Astrocyte (in vitro differentiated cells and primary cell): ENCODE measurements around the gene PSENEN. TPM values are rescaled to one million over a fixed set of nuclear protein-coding genes. Genes with fewer than 3 reads are reported as not detected.
A peak's percentile ranks its signal among the peaks of the same experiment; 100 is the strongest.

Experiments used
- DNase-seq: peaks from one replicate; pipeline ENCODE4 v3.0.0-alpha.2; 2010; ENCODE audit warnings: low read depth
- FAIRE-seq: peaks from 2 replicates; lab custom pipeline; 2011; peaks lifted over from hg19 to GRCh38; lab: Jason Lieb, UNC
- H2AFZ ChIP-seq: 2 replicates; pipeline ENCODE4 v1.6.0; 2012; ENCODE audit warnings: low read depth, low read length, inconsistent platforms
- H3K27ac ChIP-seq: 2 replicates; pipeline ENCODE4 v1.5.1; 2011; ENCODE audit warnings: low read depth, low read length, inconsistent platforms
- H3K27me3 ChIP-seq: 2 replicates; pipeline ENCODE4 v1.6.0; 2011; ENCODE audit warnings: low read length, inconsistent platforms; ENCODE audit not compliant: insufficient read depth
- H3K36me3 ChIP-seq: 2 replicates; pipeline ENCODE4 v1.5.1; 2011; ENCODE audit warnings: low read length, inconsistent platforms; ENCODE audit not compliant: insufficient read depth
- H3K4me1 ChIP-seq: 2 replicates; pipeline ENCODE4 v1.5.1; 2011; ENCODE audit warnings: low read length, inconsistent platforms; ENCODE audit not compliant: insufficient read depth
- H3K4me2 ChIP-seq: 2 replicates; pipeline ENCODE4 v1.6.0; 2012; ENCODE audit warnings: low read length, inconsistent platforms
- H3K4me3 ChIP-seq: 2 replicates; pipeline ENCODE4 v1.5.1; 2011; ENCODE audit warnings: low read depth, mild to moderate bottlenecking, low read length, inconsistent platforms; ENCODE audit not compliant: insufficient read depth
- H3K79me2 ChIP-seq: 2 replicates; pipeline ENCODE4 v1.6.0; 2012; ENCODE audit warnings: mild to moderate bottlenecking, low read length, inconsistent platforms; ENCODE audit not compliant: insufficient read depth
- H3K9ac ChIP-seq: 2 replicates; pipeline ENCODE4 v1.6.0; 2012; ENCODE audit warnings: mild to moderate bottlenecking, low read length, inconsistent platforms
- H3K9me3 ChIP-seq: 2 replicates; pipeline ENCODE4 v1.5.1; 2012; ENCODE audit warnings: low read depth, mild to moderate bottlenecking, low read length, inconsistent platforms; ENCODE audit not compliant: insufficient read depth
- H4K20me1 ChIP-seq: 2 replicates; pipeline ENCODE4 v1.6.0; 2012; ENCODE audit warnings: low read length, inconsistent platforms; ENCODE audit not compliant: insufficient read depth
- H3K27ac Mint-ChIP-seq: one replicate; pipeline ENCODE4 v1.8.0; 2021; ENCODE audit warnings: mild to moderate bottlenecking, mixed read lengths; ENCODE audit not compliant: unreplicated experiment
- H3K27me3 Mint-ChIP-seq: one replicate; pipeline ENCODE4 v1.8.0; 2021; ENCODE audit warnings: low read depth, mixed read lengths; ENCODE audit not compliant: unreplicated experiment
- H3K36me3 Mint-ChIP-seq: one replicate; pipeline ENCODE4 v1.8.0; 2021; ENCODE audit warnings: low read depth, mixed read lengths; ENCODE audit not compliant: unreplicated experiment
- H3K4me1 Mint-ChIP-seq: one replicate; pipeline ENCODE4 v1.8.0; 2021; ENCODE audit warnings: low read depth, mixed read lengths; ENCODE audit not compliant: unreplicated experiment
- H3K4me3 Mint-ChIP-seq: one replicate; pipeline ENCODE4 v1.8.0; 2021; ENCODE audit warnings: mild to moderate bottlenecking, moderate library complexity, mixed read lengths; ENCODE audit not compliant: unreplicated experiment
- H3K9me3 Mint-ChIP-seq: one replicate; pipeline ENCODE4 v1.8.0; 2021; ENCODE audit warnings: mild to moderate bottlenecking, mixed read lengths; ENCODE audit not compliant: unreplicated experiment
- EZH2 ChIP-seq: IDR thresholded peaks from 2 replicates; pipeline ENCODE4 v1.6.1; 2012; ENCODE audit warnings: mild to moderate bottlenecking, low read length, inconsistent platforms; ENCODE audit not compliant: insufficient read depth
- total RNA-seq: library from RNA; stranded (reverse); gene quantifications from 2 replicates; pipeline ENCODE4 v1.2.1, GENCODE V29; 2021
- TF ChIP-seq, protein P1 (sequence below): IDR thresholded peaks from 2 replicates; pipeline ENCODE4 v1.5.1; 2011; ENCODE audit warnings: low read depth, mild to moderate bottlenecking, inconsistent platforms, low read length, moderate library complexity; ENCODE audit not compliant: insufficient read depth

Gene PSENEN
- total RNA-seq, 1 donor from 2014 or later = 100 TPM

GRCh38 chr19:35721374-35721773 lies 24.1 kb upstream of the PSENEN start:
- no peaks in the 10 kb centered on the region for H3K9me3 ChIP-seq
- TF ChIP-seq EZH2 = no peak
- TF ChIP-seq, protein P1, sequence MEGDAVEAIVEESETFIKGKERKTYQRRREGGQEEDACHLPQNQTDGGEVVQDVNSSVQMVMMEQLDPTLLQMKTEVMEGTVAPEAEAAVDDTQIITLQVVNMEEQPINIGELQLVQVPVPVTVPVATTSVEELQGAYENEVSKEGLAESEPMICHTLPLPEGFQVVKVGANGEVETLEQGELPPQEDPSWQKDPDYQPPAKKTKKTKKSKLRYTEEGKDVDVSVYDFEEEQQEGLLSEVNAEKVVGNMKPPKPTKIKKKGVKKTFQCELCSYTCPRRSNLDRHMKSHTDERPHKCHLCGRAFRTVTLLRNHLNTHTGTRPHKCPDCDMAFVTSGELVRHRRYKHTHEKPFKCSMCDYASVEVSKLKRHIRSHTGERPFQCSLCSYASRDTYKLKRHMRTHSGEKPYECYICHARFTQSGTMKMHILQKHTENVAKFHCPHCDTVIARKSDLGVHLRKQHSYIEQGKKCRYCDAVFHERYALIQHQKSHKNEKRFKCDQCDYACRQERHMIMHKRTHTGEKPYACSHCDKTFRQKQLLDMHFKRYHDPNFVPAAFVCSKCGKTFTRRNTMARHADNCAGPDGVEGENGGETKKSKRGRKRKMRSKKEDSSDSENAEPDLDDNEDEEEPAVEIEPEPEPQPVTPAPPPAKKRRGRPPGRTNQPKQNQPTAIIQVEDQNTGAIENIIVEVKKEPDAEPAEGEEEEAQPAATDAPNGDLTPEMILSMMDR = no peak
- no peak overlapping the region for H3K9ac ChIP-seq
- peaks cover 17% of the 10 kb centered on the region for H3K36me3 ChIP-seq
- Mint-ChIP-seq H3K4me1 (peaks cover 4% of the 10 kb centered on the region), H3K36me3 (peaks cover 6% of the 10 kb centered on the region), H3K27ac (no peak overlapping the region), H3K27me3 (no peaks in the 10 kb centered on the region), H3K9me3 (no peaks in the 10 kb centered on the region), H3K4me3 (no peak overlapping the region)
- H4K20me1 ChIP-seq = peaks cover 65% of the 10 kb centered on the region
- no peak overlapping the region for H3K27ac ChIP-seq
- H3K27me3 ChIP-seq = no peaks in the 10 kb centered on the region
- H3K4me2 ChIP-seq = no peak overlapping the region
- FAIRE-seq (no peak), DNase-seq (no peak)
- peaks cover 11% of the 10 kb centered on the region for H3K4me1 ChIP-seq
- peaks cover 41% of the 10 kb centered on the region for H3K79me2 ChIP-seq
- H3K4me3 ChIP-seq = no peak overlapping the region
- H2AFZ ChIP-seq = no peak overlapping the region

GRCh38 chr19:35722461-35722860 lies 23.0 kb upstream of the PSENEN start:
- Histone ChIP-seq H3K4me2 (no peak overlapping the region), H3K36me3 (peaks cover 22% of the 10 kb centered on the region), H3K27ac (no peak overlapping the region), H3K79me2 (peaks cover 41% of the 10 kb centered on the region), H3K4me3 (no peak overlapping the region), H3K9ac (no peak overlapping the region), H3K4me1 (peaks cover 8% of the 10 kb centered on the region), H3K27me3 (no peaks in the 10 kb centered on the region), H4K20me1 (peaks cover 71% of the 10 kb centered on the region), H2AFZ (no peak overlapping the region), H3K9me3 (no peaks in the 10 kb centered on the region)
- FAIRE-seq (no peak), DNase-seq (no peak)
- TF ChIP-seq EZH2 = no peak
- TF ChIP-seq, protein P1 = no peak
- no peaks in the 10 kb centered on the region for H3K27me3 Mint-ChIP-seq
- H3K4me1 Mint-ChIP-seq = peaks cover 4% of the 10 kb centered on the region
- peak overlapping the region; percentile 53 for H3K27ac Mint-ChIP-seq
- no peaks in the 10 kb centered on the region for H3K9me3 Mint-ChIP-seq
- no peak overlapping the region for H3K4me3 Mint-ChIP-seq
- peaks cover 6% of the 10 kb centered on the region for H3K36me3 Mint-ChIP-seq

GRCh38 chr19:35722897-35723296 lies 22.6 kb upstream of the PSENEN start:
- Mint-ChIP-seq H3K27ac (no peak overlapping the region), H3K9me3 (no peaks in the 10 kb centered on the region), H3K27me3 (no peaks in the 10 kb centered on the region), H3K36me3 (peaks cover 6% of the 10 kb centered on the region), H3K4me3 (no peak overlapping the region), H3K4me1 (peaks cover 4% of the 10 kb centered on the region)
- Histone ChIP-seq H3K4me3 (no peak overlapping the region), H3K79me2 (peaks cover 41% of the 10 kb centered on the region), H3K4me1 (peaks cover 8% of the 10 kb centered on the region), H3K36me3 (peaks cover 26% of the 10 kb centered on the region), H3K4me2 (no peak overlapping the region), H3K9ac (no peak overlapping the region), H3K27ac (no peak overlapping the region), H3K9me3 (no peaks in the 10 kb centered on the region), H4K20me1 (peaks cover 75% of the 10 kb centered on the region), H2AFZ (no peak overlapping the region), H3K27me3 (no peaks in the 10 kb centered on the region)
- no peak for DNase-seq
- TF ChIP-seq EZH2 = no peak
- TF ChIP-seq, protein P1 = no peak
- no peak for FAIRE-seq
